ENCODE measurements around the gene MOCS3.

DNA sequence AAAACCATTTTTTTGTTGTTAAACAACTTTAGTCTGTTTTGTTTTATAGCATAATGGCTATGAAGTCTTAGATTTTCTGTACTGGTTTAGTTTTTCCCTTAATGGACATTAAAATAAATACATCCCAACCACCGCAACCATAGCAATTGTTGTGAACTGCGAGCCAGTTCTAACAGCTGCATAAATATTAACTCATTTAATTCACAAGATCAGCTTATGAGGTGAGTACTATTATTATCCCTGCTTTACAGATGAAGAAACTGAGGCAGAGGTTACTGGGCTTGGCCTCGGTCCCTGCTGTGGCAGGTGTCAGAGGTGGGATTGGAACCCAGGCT, 23.1 kb downstream of the MOCS3 start:
- TF ChIP-seq POLR2A (IDR thresholded peaks at IDR 0.05; ENCODE audit: low read depth, low read length) (no peak), EZH2 (IDR thresholded peaks at IDR 0.05; ENCODE audit: borderline replicate concordance, low read depth, low read length, severe bottlenecking) (no peak), FOS (IDR thresholded peaks at IDR 0.05; ENCODE audit: borderline replicate concordance, insufficient read depth, low read length) (no peak), POLR2AphosphoS5 (IDR thresholded peaks at IDR 0.05; ENCODE audit: insufficient read depth, low read depth, low read length) (no peak), MYC (IDR thresholded peaks at IDR 0.05; ENCODE audit: low read depth, low read length) (no peak)
- TF ChIP-seq, protein P1, sequence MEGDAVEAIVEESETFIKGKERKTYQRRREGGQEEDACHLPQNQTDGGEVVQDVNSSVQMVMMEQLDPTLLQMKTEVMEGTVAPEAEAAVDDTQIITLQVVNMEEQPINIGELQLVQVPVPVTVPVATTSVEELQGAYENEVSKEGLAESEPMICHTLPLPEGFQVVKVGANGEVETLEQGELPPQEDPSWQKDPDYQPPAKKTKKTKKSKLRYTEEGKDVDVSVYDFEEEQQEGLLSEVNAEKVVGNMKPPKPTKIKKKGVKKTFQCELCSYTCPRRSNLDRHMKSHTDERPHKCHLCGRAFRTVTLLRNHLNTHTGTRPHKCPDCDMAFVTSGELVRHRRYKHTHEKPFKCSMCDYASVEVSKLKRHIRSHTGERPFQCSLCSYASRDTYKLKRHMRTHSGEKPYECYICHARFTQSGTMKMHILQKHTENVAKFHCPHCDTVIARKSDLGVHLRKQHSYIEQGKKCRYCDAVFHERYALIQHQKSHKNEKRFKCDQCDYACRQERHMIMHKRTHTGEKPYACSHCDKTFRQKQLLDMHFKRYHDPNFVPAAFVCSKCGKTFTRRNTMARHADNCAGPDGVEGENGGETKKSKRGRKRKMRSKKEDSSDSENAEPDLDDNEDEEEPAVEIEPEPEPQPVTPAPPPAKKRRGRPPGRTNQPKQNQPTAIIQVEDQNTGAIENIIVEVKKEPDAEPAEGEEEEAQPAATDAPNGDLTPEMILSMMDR (IDR thresholded peaks at IDR 0.05; ENCODE audit: extremely low read depth in 1 of 2, insufficient read depth in 1 of 2, low read depth in 1 of 2, low read length in 2 of 2): no peak
- TF ChIP-seq, protein P2, sequence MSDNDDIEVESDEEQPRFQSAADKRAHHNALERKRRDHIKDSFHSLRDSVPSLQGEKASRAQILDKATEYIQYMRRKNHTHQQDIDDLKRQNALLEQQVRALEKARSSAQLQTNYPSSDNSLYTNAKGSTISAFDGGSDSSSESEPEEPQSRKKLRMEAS (IDR thresholded peaks at IDR 0.05; ENCODE audit: insufficient read depth, insufficient read length): no peak
